ENCODE measurements around the gene ODAD3.
A peak's percentile ranks its signal among the peaks of the same experiment; 100 is the strongest.
"Not testable (repeated sequence)": the region's sequence is repeated elsewhere in the genome, so short reads cannot be mapped to it uniquely, and the experiment has no call there.

ODAD3 gene

DNA sequence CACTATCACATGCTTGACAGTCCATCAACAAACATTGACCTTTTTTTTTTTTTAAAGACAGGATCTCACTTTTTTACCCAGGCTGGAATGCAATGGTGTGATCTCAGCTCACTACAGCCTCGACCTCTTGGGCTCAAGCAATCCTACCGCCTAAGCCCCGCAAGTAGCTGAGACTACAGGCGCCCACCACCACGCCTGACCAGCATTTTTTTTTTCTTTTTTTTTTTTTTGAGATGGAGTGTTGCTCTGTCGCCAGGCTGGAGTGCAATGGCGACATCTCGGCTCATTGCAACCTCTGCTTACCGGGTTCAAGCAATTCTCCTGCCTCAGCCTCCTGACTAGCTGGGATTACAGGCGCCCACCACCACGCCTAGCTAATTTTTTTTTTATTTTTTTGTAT, 24.0 kb upstream of the ODAD3 start:
- DNase-seq = not testable (repeated sequence)

DNA sequence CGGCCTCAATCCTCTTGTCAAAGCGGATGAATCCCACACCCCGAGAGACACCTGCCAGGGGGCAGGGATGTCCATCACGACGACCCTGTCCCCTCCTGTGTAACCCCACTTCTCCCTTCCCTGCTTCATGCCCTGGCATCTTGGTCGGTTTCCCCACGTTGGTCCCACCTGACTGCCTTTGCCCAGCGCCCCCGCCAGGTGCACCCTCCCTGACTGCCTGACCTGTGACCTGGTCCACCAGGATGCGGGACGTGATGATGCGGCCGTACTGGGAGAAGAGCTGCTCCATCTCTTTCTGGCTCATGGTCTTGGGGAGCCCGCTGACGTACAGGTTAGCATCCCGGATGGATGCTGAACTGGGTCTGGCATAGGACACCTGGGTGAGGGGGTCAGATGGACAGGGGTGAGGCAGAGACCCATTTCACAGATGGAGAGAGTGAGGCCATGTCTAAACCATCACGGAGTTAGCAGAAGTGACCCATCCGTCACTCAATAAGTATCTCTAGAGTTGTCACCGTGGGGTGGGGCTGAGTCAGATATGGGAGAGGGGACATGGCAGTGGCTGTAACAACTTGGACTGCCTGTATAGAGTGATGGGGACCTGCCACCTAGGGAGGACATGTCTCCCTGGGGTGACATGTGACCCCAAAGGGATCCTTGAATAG, 23.4 kb upstream of the ODAD3 start:
- no peak for DNase-seq

DNA sequence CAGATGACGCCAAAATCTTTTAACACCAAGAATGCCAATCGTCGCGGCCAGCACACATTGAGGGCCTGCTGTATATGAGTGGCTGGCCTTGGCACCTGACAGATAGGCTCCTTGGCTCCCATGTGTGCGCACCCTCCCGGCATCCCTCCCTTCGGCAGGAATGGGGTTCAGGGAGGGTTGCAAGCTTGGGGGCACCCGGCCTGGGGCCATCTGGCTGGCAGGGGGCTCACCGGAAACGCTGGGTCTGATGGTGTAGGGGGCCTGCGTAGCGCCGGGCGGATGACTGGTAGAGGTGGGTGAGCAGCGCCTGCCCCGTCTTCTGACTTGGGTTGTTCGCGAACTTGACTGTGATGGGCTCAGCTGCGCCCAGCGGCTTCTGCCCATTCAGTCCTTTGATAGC, 22.9 kb upstream of the ODAD3 start:
- no peak for DNase-seq

DNA sequence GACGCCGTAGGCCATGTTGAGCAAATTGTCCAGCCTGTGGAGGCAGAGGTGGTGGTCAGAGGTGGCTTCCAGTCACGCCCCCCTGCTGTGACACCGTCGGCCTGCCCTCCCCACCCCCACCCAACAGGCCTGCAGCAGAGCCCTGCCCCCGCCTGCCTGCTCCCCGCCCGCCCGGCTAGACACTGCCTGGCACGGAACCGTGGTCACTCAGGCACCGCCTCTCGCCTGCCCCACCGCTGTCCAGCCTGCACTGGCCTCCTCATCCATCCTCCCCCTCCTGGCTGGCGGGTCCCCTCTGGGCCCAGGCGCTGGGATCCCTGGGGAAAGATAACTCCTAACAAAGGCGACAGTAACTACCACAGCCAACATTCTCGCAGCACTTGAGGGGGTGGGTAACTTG, 22.2 kb upstream of the ODAD3 start:
- no peak for DNase-seq

DNA sequence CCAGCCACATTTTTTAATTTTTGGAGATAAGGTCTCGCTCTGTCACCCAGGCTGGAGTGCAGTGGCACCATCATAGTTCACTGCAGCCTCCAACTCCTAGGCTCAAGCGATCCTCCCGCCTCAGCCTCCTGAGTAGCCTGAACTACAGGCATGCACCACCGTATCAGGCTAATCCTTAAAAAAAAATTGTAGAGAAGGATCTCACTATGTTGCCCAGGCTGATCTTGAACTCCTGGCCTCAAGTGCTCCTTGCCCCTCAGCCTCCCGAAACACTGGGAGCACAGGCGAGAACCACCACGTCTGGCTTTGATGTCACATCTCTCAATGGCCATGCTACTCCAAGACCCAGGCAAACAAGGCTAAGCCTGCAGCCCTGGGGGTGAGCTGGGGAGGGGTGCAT, 21.7 kb upstream of the ODAD3 start:
- DNase-seq = no peak

DNA sequence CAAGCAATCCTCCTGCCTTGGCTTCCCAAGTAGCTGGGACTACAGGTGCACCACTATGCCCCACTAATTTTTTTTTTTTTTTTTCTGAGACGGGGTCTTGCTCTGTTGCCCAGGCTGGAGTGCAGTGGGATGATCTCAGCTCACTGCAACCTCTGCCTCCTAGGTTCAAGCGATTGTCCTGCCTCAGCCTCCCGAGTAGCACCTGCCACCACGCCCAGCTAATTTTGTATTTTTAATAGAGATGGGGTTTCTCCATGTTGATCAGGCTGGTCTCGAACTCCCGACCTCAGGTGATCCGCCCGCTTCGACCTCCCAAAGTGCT, 20.3 kb upstream of the ODAD3 start:
- not testable (repeated sequence) for DNase-seq

DNA sequence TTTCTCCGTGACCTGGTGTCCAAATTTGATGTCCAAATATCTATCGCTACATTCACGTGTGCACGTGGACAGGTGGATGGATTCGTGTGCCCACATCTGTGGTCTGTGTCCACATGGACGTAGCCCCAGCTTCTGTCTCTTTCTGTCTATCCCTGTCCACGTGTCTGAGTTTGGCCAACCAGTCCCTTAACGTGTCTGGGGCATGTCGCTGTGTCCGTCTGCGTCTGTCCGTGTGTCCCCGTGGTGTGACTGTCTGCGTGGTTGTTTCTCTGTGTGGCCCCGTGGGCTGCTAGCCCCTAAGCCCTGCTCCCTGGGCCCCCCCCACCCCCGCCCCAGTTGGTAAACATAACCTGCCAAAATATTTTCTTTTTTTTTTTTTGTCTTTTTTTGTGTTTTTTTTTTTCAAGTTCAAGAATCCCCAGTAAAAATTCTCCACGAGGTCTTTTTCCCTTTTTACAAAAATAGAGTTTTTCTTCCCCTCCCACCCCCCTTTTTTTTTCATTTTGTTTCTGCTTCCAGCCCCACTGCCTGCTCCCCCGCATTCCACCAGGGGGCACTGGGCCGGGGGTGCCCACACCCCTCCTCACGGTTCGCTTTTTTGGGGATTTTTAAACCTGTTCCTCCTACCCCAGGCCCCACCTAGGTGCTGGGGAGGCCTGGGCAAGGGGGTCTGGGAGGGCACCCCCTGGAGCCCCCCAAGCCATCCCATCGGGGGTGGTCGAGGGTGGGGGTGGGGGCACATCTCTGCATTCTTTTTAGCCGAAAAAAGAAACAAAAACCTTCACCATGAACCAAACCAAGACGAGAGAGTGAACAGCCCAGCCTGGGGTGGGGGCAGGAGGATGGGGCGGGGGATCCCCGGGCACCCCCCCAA, 18.8 kb upstream of the ODAD3 start:
- DNase-seq = no peak

DNA sequence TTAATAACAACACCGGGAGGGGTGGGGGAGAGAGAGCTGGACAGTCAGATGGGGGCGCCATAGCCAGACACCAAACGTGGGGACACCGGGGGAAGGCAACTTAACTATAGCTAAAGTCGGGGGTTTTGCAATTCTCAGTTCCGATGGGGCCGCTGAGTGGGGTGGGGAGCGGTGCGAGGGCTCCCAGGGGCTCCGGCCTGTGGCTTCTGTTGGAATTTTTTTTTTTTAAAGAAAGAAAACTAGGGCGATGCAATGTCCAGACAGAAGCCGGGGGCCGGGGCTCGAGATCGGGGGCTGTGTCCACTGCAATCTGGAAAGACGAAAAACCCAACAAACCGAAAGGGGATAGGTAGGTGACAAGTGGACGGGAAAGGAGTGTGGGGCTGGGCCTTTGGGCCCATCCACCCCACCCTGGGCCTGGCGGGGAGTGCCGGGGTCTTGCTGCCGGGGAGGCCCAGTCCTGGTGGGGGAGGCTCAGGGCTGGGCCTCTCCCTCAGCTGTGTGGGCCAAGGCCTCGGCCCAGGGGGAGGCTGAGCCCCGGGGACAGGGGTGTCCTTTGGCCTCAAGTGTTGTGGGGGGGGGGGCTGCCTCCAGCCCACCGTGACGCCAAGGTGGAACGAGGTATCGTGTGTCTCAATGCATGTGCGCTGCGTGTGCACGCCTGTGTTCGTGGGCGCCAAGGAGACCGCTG, 17.8 kb upstream of the ODAD3 start:
- no peak for DNase-seq

DNA sequence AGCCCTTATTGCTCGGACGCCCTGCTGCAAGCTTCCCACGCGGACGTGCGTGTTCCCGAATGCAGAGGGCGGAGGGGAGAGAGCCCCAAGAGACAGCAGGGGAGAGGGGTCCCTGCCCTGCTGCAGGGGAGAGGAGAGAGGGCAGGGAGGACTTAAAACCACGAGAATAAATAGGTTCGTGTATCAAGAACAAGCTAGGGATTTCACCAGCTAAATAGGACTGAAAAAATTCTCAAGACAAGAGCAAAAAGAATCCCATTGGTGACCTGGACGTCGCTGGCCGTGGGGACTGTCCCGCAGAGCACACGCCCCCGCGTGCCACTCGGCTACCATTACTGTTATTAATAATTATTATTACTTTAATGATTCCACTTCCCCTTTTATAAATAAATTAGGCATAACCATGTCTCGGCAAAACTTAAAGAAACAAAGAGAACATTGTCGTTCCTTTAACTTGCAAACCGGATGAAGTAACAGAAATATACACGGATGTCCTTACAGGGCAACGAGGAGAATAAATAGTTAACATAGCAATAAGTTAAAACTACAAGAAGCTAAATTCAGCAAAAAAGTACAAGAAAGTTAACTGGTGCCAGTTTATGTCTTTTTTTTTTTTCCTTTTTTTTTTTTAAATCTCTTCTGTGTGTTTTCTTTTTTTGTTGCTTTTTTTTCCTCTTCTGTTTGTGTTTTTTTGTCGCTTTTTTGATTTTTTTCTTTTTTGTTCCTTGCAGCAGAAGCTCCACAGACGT, 17.1 kb upstream of the ODAD3 start:
- DNase-seq = no peak

DNA sequence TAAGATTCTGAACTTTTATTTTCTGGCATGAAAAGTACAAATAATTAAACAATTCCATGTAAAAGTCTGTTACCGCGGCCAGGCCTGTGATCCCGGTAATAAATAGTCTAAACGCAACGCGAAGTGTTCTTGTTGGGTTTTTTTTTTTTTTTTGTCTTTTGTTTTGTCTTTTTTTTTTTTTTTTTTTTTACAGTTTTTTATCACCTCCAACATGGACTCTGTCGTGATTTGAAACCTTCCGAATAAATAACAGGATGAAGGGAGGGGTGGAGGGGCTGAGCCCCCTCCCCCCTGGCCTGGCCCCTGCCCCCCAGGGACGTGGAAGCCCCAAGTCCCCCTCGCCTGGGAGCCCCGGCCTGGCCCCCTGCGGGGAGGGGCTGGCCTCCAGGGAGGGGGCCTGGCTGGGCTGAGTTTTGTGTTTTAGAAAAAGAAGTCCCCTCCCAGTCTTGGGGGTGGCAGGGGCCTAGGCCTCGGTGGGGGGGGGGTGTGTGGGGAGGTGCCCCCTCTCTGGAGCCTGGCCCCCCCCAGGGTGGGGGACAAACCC, 16.5 kb upstream of the ODAD3 start:
- DNase-seq = no peak

DNA sequence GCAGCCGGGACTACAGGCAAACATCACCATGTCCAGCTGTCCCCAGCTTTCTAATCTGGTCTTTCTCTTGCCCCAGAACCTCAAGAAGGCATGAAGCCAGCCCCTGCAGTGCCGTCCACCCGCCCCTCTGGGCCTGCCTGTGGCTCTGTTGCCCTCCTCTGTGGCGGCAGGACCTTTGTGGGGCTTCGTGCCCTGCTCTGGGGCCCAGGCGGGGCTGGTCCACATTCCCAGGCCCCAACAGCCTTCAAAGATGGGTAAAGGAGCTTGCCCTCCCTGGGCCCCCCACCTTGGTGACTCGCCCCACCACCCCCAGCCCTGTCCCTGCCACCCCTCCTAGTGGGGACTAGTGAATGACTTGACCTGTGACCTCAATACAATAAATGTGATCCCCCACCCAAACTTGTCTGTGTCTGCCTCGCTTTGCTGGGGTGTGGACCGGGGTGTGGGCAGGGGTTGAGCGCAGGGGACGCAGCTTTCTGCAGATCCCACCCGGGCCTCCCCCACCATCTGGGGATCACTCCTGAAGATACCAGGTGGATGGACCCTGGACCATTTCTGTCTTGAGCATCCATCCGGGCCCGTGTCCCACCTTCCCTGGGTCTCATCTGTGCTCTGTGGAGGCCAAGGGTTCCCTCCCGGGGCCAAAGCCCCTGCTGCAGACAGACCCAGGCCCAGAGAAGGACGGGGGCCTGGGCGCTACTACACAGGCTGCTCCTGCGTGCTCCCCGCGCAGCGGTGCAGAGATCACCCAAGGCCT, 15.8 kb upstream of the ODAD3 start:
- DNase-seq = no peak

DNA sequence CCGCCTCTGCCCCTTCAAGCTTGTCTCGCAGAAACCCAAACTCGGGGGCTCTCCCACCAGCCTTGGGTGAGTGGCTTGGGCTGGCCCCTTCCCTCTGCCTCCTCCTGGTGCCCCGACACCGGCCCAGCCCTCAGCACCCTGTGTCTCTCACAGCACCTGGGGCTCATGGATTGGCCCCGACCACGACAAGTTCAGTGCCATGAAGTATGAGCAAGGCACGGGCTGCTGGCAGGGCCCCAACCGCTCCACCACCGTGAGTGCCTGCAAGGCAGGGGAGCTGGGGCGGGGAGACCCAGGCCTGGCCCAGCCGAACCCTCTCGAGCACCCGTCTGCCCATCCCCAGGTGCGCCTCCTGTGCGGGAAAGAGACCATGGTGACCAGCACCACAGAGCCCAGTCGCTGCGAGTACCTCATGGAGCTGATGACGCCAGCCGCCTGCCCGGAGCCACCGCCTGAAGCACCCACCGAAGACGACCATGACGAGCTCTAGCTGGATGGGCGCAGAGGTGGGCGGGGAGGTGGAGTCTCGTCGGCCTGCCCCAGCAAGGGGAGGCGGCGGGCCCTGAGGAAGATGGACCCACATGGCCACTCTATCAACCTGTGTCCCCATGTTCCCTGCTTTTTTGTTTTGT, 14.1 kb upstream of the ODAD3 start:
- no peak for DNase-seq

DNA sequence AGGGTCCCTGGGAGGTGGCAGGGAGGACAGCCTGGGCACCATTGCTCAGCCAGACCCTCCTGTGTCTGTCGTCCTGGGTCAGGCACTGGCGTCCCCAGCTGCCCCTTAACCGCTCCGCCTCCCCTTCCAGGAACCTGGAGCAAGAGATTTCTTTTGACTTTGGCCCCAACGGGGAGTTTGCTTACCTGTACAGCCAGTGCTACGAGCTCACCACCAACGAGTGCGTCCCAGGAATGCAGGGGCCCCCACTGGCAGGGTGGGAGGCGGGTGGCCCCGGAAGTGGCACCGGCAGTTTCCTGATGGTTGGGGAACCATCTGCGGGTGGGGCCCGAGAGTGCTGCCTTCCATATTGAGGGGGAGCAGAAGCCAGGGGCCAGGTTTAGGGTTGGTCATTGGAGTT, 13.5 kb upstream of the ODAD3 start:
- no peak for DNase-seq

DNA sequence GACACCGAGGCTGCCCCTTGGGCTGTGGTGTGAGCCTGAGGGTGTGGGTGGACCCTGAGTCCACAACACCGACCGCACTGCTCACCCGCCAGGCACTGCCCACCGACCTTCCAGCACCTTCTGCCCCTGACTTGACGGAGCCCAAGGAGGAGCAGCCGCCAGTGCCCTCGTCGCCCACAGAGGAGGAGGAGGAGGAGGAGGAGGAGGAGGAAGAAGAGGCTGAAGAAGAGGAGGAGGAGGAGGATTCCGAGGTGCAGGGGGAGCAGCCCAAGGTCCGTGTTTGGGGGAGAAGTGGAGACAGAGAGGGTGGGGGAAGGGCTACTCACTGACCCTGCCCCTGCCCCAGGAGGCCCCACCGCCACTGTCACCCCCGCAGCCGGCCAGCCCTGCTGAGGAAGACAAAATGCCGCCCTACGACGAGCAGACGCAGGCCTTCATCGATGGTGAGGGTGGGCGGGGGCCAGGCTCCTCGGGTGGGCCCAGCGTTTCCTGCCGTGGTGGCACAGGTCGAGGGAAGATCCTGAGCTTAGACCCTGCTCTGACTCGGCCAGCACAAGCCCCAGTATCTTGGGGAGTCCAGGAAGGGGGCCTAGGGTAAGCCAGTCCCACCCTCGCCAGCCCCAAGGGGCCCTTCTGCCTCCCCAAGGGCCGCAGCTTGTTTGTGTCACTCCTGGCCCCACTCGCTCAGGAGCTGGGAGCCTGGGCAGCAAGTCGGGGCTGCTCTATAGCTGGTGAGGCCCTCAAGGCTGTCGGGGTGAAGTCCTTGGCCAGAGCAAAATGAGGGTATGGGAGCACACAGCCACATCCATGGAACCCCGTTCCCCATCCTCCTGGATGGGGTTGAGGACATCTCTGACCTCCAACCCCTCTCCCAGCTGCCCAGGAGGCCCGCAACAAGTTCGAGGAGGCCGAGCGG, 12.7 kb upstream of the ODAD3 start:
- no peak for DNase-seq

DNA sequence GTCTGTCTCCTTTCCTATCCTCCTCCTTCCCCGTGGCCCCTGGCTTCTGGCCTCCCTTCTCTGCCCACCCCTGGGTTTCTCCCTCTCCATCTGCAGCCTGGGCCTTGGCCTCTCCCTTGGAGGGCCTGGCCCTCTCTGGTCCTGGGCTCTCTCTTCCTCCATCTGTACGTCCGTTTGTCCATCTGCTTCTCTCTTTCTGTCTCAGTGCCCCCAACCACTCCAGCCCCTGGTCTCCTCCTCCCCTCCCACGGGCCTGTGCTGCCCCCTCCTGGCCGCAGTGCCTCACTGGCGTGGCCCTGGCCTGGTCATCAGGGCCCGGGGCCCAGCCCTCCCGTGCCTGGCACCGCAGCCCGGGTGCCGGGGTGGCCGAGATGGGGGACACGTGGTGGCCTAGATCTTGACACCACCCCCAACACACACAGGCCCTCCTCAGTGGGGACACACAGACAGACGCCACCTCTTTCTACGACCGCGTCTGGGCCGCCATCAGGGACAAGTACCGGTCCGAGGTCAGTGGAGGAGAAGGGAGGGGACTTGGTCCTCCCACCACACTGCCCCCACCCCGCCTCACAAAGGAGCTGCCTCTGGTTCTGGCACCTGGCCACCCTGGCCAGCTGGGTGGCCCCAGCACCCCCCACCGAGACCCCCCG, 11.9 kb upstream of the ODAD3 start:
- peak; percentile 81 for DNase-seq

DNA sequence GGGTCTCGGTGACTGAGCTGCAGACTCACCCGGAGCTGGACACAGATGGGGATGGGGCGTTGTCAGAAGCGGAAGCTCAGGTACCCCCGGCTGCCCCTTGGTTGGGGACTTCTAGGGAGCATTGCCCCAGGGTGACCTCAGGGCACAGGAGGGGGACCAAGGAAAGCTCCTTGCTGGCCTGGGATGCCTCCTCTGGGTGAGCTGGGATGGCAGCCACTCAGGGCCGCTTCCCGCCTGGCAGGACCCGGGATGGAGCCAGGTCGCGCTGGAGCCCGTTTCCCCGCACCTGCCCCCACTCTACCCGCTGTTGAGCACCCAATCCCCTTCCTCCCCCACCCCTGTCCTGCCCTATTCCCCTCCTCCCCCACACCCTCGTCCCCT, 11.3 kb upstream of the ODAD3 start:
- no peak for DNase-seq

DNA sequence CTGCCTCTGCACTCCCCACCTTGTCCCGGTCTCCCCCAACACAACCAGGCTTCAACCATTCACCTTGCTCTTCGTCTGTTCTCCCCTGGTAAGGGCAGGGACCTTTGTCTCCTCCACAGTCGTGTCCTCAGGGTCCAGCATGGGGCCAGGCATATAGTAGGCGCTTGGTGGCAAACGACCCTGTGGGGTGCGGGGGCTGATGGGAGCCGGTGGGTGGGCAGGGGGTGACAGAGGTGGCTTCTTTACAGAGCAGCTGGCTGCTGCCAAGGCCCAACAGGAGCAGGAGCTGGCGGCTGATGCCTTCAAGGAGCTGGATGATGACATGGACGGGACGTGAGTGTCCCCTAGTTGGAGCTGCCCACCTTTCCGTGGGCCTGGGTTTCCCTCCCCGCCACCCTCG, 10.2 kb upstream of the ODAD3 start:
- DNase-seq = no peak

DNA sequence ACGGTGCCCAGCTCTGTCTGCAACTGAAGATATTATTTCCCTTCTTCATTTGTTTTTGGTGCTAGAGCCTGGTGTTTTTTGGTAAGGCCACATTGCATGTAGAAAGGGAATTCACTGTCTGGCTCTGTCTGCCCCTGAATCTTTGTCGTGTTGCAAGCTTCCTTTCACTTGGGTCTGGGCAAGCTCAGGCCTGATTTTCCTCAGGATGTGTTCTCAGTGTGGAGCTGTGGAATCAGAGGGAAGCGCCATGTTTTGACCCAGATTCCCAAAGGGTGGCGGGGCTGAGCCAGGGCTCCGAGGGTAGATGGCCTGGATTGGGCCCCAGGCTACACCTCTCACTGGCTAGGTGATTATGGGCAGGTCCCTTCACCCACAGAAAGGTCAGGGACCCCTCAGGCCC, 9.1 kb upstream of the ODAD3 start:
- no peak for DNase-seq

DNA sequence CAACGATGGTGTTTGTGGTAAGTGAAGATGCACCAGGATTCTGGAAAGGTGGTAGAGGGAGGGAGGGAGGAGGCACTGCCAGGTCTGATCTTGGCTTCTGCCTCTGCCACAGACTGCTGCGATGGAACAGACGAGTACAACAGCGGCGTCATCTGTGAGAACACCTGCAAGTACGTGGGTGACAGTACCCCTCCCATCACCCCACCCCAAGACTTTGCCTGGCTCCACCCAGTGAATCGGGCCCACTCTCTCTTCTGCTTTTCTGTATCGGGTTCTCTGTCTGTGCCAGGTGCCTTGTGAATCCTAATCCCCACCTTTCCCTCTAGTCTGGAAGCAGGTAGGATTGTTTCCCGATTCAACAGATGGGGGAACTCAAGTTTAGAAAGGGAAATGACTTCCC, 3.0 kb upstream of the ODAD3 start:
- no peak for DNase-seq

DNA sequence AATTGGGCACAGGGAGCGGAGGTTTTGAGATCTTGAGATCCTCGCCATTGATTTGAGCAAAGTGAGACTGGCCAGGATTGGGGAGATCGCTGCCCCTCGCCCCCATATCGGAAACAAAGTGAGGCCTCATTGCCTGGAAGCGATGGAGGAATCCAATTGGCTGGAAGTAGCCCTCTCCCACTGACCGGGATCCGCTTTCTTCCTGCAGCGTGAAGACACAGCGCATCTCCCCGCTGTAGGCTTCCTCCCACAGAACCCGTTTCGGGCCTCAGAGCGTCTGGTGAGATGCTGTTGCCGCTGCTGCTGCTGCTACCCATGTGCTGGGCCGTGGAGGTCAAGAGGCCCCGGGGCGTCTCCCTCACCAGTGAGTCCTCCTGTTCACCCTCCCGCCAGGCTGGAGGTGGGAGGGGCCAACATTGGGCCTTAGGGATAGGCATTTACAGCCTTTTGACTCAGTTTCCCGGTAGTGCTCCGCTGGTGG, 952 bp upstream of the ODAD3 start:
- peak; percentile 73 for DNase-seq

Data from activated effector memory CD4-positive, alpha-beta T cell treated with anti-CD3 and anti-CD28 coated beads, Interleukin-2, amount 50 U/mL, for 16 hours (primary cell).